Stimulated activated CD4-positive, alpha-beta T cell treated with anti-CD3 and anti-CD28 coated beads, TNF-alpha, amount 100 ng/mL, for 24 hours (primary cell): Measurements from ENCODE around the gene LRRC47.

Experiments used
- DNase-seq, 3 experiments: peaks; one replicate each; pipeline ENCODE4 v3.0.0-alpha.2; 2020; ENCODE audit warnings: low read depth in 3 of 3

LRRC47 gene

GRCh38 chr1:3787349-3787715 lies 9.0 kb downstream of the LRRC47 start:
- peak in 1 of 3 experiments; percentile 51 for DNase-seq

- no peak for DNase-seq
Observed at GRCh38 chr1:3786468-3787348, 9.6 kb downstream of the LRRC47 start.

GRCh38 chr1:3785456-3786157 lies 10.7 kb downstream of the LRRC47 start:
- no peak for DNase-seq

- DNase-seq = no peak
Observed at GRCh38 chr1:3785045-3785444, 11.3 kb downstream of the LRRC47 start.

GRCh38 chr1:3783651-3784474 lies 12.4 kb downstream of the LRRC47 start:
- no peak for DNase-seq

GRCh38 chr1:3780901-3781300 lies 15.4 kb downstream of the LRRC47 start:
- DNase-seq = no peak

GRCh38 chr1:3779912-3780416 lies 16.3 kb downstream of the LRRC47 start:
- DNase-seq = no peak

GRCh38 chr1:3779265-3779911 lies 16.9 kb downstream of the LRRC47 start:
- DNase-seq = no peak

GRCh38 chr1:3778590-3779264 lies 17.6 kb downstream of the LRRC47 start:
- no peak for DNase-seq

- DNase-seq = no peak
Observed at GRCh38 chr1:3777647-3778589, 18.4 kb downstream of the LRRC47 start.

GRCh38 chr1:3777078-3777547 lies 19.2 kb downstream of the LRRC47 start:
- no peak for DNase-seq

GRCh38 chr1:3776231-3776961 lies 19.9 kb downstream of the LRRC47 start:
- DNase-seq = no peak

- peak in 1 of 3 experiments; percentile 54 for DNase-seq
Observed at GRCh38 chr1:3775490-3776230, 20.6 kb downstream of the LRRC47 start.

- DNase-seq = no peak
Observed at GRCh38 chr1:3774946-3775489, 21.3 kb downstream of the LRRC47 start.

GRCh38 chr1:3774276-3774945 lies 21.9 kb downstream of the LRRC47 start:
- no peak for DNase-seq

GRCh38 chr1:3773572-3774275 lies 22.6 kb downstream of the LRRC47 start:
- no peak for DNase-seq
